RWPE2 (cell line): ENCODE results near the gene KLF15.
A peak's percentile ranks its signal among the peaks of the same experiment; 100 is the strongest.

Experiments
- ATAC-seq: fragments of 200-7000 bp; cut with Tn5 transposase; 3 replicates; pipeline ENCODE4 v1.9.1; 2021; ENCODE audit warnings: low read depth
- DNase-seq: peaks from one replicate; pipeline ENCODE4 v3.0.0-alpha.2; 2020; ENCODE audit warnings: low spot score
- H3K27ac ChIP-seq: fragments of 450-650 bp; 2 replicates; pipeline ENCODE4 v1.5.1; 2017; ENCODE audit warnings: mild to moderate bottlenecking; ENCODE audit not compliant: poor library complexity, severe bottlenecking
- H3K27me3 ChIP-seq: fragments of 250-450 bp; sonication (Bioruptor Pico); 2 replicates; pipeline ENCODE4 v1.5.1; 2021; ENCODE audit warnings: mild to moderate bottlenecking, moderate library complexity; ENCODE audit not compliant: insufficient read depth, poor library complexity, severe bottlenecking
- H3K36me3 ChIP-seq: fragments of 250-450 bp; sonication (Bioruptor Pico); 2 replicates; pipeline ENCODE4 v1.5.1; 2020; ENCODE audit warnings: low read depth, mild to moderate bottlenecking, moderate library complexity
- H3K4me1 ChIP-seq: fragments of 250-450 bp; sonication (Bioruptor Pico); 2 replicates; pipeline ENCODE4 v1.5.1; 2021; ENCODE audit warnings: mild to moderate bottlenecking, moderate library complexity; ENCODE audit not compliant: insufficient read depth, poor library complexity, severe bottlenecking
- H3K4me3 ChIP-seq: fragments of 250-450 bp; sonication (Bioruptor Pico); 2 replicates; pipeline ENCODE4 v1.5.1; 2021; ENCODE audit warnings: mild to moderate bottlenecking, moderate library complexity; ENCODE audit not compliant: severe bottlenecking
- H3K9me3 ChIP-seq: fragments of 250-450 bp; sonication (Bioruptor Pico); 2 replicates; pipeline ENCODE4 v1.5.1; 2021; ENCODE audit warnings: mild to moderate bottlenecking, moderate library complexity; ENCODE audit not compliant: severe bottlenecking
- TF ChIP-seq, protein P1 (sequence below): fragments of 450-650 bp; IDR thresholded peaks from one replicate; pipeline ENCODE4 v1.5.1; 2017; ENCODE audit warnings: mild to moderate bottlenecking, moderate library complexity; ENCODE audit not compliant: poor library complexity, severe bottlenecking

KLF15 gene

DNA sequence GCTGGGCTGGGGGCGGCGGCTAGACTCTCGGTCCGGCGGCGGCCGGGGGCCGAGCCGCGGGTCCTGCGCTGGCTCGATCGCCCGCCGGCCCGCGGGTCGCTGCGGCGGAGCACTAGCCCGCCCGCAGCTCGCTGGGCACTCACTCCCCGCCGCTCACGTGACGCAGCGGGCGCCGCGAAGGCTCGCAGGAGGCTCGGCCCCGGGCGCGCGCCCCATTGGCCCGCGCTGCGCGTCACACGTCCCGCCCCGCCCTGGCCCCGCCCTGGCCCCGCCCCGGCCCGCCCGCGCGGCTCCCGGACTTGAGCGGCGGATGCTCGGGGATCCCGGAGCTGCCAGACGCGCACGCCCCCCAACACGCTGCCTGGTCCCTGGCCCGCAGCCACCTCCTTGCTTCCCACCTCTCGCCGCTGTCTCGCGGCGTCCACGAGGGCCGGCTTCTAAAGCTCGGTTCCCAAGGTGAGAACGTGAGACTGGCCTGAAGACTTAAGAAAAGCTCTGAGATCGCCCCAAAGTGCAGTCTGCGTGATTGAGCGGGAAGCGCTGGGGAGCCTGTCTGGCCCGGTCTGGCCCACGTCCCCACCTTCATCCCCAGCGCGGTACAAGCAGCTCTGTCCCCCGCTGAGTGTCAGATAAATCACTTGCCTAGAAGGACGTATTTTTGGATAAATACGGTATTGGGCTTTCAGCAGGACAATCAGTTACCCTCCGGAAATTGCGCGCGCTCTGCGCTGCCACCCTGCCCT is at the start of gene KLF15:
TSS of gene KLF15 (minus strand) at position 114 of the 743 bp plus-strand sequence. CDS start 4,486 bp downstream, outside the sequence.
- H3K4me1 ChIP-seq: no peaks in the 10 kb centered on the region
- H3K9me3 ChIP-seq: no peaks in the 10 kb centered on the region
- H3K4me3 ChIP-seq: peak within 1 kb of the TSS; percentile 48
- TF ChIP-seq, protein P1, sequence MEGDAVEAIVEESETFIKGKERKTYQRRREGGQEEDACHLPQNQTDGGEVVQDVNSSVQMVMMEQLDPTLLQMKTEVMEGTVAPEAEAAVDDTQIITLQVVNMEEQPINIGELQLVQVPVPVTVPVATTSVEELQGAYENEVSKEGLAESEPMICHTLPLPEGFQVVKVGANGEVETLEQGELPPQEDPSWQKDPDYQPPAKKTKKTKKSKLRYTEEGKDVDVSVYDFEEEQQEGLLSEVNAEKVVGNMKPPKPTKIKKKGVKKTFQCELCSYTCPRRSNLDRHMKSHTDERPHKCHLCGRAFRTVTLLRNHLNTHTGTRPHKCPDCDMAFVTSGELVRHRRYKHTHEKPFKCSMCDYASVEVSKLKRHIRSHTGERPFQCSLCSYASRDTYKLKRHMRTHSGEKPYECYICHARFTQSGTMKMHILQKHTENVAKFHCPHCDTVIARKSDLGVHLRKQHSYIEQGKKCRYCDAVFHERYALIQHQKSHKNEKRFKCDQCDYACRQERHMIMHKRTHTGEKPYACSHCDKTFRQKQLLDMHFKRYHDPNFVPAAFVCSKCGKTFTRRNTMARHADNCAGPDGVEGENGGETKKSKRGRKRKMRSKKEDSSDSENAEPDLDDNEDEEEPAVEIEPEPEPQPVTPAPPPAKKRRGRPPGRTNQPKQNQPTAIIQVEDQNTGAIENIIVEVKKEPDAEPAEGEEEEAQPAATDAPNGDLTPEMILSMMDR: no peak
- H3K27me3 ChIP-seq: peaks cover 31% of the 10 kb centered on the region
- peak; percentile 80 for ATAC-seq
- H3K27ac ChIP-seq: no peak within 1 kb of the TSS
- no peaks in the 10 kb centered on the region for H3K36me3 ChIP-seq
- no peak for DNase-seq

DNA sequence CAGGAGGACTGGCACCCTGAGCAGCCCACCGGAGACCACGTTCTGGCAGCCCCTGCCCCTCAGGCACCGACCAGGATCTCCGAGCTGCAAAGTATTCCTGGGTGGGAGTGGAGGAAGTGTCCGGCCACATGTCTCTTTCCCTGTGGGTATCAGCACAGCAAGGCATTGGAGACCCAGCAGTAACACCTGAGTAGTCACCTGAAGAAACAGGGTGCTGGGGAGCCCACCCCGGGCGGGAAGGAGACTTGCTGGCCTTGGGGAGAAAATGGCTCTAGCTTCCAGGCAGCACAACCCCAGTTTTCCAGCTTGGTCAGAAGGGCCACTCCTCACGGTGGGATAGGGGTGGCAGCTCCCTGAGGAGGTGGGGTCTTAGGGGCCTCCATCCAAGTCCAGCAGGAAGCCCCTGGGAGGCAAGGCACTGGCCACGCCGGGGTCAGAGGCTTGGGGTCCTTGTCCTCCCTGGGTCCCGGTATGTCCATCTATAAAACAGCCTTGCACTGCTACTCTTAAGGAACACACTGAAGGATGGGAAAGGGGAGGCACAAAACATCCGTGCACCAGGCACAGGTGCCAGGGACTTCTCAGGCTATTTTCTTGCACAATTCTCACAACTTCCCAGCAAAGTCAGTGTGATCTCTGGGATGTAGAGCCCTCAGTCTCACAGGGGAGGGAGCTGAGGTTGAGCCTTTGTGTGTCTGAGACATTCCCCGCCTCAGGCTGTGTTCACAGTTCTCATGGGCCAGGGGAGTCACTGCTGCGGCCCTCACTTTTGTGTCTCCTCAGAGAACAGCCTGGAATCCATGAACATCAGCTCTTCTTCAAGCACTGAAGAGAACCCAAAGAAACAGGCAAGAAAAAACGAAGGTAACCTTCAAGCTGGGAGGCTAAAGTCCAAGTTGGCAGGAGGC is 49.4 kb upstream of the KLF15 start:
- ATAC-seq (no peak), DNase-seq (no peak)
- no peaks in the 10 kb centered on the region for H3K27me3 ChIP-seq
- no peak overlapping the region for H3K4me3 ChIP-seq
- no peak overlapping the region for H3K27ac ChIP-seq
- H3K36me3 ChIP-seq: no peaks in the 10 kb centered on the region
- no peaks in the 10 kb centered on the region for H3K9me3 ChIP-seq
- TF ChIP-seq, protein P1: no peak
- no peaks in the 10 kb centered on the region for H3K4me1 ChIP-seq

GRCh38 chr3:126402666-126403302 is 45.6 kb upstream of the KLF15 start:
- no peak for ATAC-seq
- Histone ChIP-seq H3K4me3 (no peak overlapping the region), H3K27me3 (no peaks in the 10 kb centered on the region)

DNA sequence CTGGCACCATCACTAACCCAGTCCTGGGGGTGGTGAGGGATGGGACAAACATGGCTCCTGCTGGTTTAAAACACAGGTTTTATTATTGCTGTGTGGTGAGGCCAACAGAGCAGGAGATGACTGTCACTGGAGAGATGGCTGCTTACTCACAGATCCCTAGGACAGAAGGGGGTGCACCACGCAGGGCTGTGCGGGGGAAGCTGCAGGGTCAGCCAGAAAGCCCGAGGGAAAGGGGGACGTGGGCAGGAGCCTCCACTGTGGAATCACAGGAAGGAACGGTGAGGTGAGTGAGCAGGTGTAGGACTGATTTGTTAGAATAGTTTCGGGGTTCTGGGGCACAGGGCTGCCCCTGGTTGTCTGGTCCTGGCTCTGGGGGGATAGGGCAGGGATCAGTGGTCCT is 45.0 kb upstream of the KLF15 start:
- Histone ChIP-seq H3K4me1 (no peaks in the 10 kb centered on the region), H3K36me3 (no peaks in the 10 kb centered on the region), H3K4me3 (no peak overlapping the region), H3K27ac (no peak overlapping the region), H3K9me3 (no peaks in the 10 kb centered on the region), H3K27me3 (no peaks in the 10 kb centered on the region)
- ATAC-seq (no peak), DNase-seq (no peak)
- TF ChIP-seq, protein P1: no peak

More at GRCh38 chr3:126402666-126403302, 45.6 kb upstream of the KLF15 start:
- no peak overlapping the region for H3K27ac ChIP-seq
- no peaks in the 10 kb centered on the region for H3K4me1 ChIP-seq
- no peaks in the 10 kb centered on the region for H3K36me3 ChIP-seq
- DNase-seq: no peak
- no peaks in the 10 kb centered on the region for H3K9me3 ChIP-seq
- TF ChIP-seq, protein P1: no peak
